ENCODE measurements around the gene PARP3. TPM values are rescaled to one million over a fixed set of nuclear protein-coding genes. Genes with fewer than 3 reads are reported as not detected.
"Not testable (repeated sequence)": the region's sequence is repeated elsewhere in the genome, so short reads cannot be mapped to it uniquely, and the experiment has no call there.

Gene PARP3
- total RNA-seq, 4 donors from 2014 or later, result 8.1 to 21.8 (median 14.0) TPM

DNA sequence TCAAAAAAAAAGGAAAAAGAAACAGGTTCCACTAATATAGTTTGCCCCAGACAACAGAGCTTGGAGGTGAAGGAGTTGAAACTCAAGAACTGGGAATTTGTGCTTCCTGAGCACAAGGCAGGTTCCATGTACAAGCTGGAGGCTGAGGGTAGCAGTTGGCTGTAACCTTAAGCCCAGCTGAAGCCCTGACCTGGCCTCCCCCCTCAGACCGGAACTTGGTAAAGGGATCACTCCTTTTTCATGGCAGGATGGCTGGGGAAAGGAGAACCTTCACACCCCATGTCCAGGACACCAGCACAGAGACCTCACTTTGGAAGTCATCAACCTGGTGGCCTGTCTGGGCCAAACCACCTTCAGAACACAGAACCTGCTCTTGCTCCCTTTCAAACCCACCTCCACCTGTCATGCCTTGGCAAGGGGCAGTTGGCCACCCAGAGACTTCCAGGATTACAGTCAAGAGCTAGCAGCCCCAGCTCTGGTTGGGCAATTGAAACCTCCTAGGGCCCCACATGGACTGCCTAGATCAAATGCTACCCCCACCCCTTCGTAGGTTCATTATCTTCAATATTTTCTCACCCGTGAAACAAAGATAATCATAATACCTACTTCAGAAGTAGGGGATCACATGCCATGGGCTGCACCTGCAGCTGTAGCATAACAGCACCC lies 50.0 kb downstream of the PARP3 start:
- H3K4me3 ChIP-seq, result no peak overlapping the region
- TF ChIP-seq POLR2A (IDR thresholded peaks at IDR 0.05) (no peak), EP300 (IDR thresholded peaks at IDR 0.05) (no peak), POLR2AphosphoS5 (IDR thresholded peaks at IDR 0.05) (no peak)
- TF ChIP-seq, protein P1, sequence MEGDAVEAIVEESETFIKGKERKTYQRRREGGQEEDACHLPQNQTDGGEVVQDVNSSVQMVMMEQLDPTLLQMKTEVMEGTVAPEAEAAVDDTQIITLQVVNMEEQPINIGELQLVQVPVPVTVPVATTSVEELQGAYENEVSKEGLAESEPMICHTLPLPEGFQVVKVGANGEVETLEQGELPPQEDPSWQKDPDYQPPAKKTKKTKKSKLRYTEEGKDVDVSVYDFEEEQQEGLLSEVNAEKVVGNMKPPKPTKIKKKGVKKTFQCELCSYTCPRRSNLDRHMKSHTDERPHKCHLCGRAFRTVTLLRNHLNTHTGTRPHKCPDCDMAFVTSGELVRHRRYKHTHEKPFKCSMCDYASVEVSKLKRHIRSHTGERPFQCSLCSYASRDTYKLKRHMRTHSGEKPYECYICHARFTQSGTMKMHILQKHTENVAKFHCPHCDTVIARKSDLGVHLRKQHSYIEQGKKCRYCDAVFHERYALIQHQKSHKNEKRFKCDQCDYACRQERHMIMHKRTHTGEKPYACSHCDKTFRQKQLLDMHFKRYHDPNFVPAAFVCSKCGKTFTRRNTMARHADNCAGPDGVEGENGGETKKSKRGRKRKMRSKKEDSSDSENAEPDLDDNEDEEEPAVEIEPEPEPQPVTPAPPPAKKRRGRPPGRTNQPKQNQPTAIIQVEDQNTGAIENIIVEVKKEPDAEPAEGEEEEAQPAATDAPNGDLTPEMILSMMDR (IDR thresholded peaks at IDR 0.05), result no peak
- H3K4me1 ChIP-seq, result peaks cover 28% of the 10 kb centered on the region
- H3K27me3 ChIP-seq, result no peaks in the 10 kb centered on the region
- H3K9me3 ChIP-seq, result no peaks in the 10 kb centered on the region
- H3K36me3 ChIP-seq, result peaks cover 38% of the 10 kb centered on the region
- 86% methylated on average over 3 of the region's 3 CpGs for WGBS
- DNase-seq (ENCODE audit: low spot score in 2 of 2), result no peak
- H3K27ac ChIP-seq, result no peak overlapping the region

DNA sequence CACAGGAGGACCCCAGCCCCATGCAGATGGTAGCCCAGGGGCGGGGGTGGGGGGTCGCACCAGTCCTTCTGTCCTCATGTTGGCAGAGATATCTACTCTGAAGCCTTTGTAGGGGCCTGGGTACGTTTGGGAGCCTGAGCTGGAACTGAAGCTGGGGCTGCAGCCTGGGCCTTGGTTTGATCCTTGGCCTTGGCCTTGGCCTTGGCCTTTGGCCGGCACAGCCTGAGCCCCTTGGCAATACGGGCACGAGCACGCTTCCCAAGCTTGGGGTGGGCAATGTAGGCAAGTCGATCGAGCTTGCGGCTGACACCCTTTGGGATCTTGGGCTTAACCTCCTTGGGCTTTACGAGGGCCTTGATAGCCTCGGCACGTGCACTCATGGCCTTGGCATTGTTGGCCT lies 51.5 kb downstream of the PARP3 start:
- not testable (repeated sequence) for H3K4me3 ChIP-seq; H3K27ac ChIP-seq; H3K9me3 ChIP-seq; DNase-seq (ENCODE audit: low spot score in 2 of 2); H3K27me3 ChIP-seq
- WGBS, result 83% methylated on average over 2 of the region's 13 CpGs
- Histone ChIP-seq H3K4me1 (peaks cover 28% of the 10 kb centered on the region), H3K36me3 (peaks cover 38% of the 10 kb centered on the region)

DNA sequence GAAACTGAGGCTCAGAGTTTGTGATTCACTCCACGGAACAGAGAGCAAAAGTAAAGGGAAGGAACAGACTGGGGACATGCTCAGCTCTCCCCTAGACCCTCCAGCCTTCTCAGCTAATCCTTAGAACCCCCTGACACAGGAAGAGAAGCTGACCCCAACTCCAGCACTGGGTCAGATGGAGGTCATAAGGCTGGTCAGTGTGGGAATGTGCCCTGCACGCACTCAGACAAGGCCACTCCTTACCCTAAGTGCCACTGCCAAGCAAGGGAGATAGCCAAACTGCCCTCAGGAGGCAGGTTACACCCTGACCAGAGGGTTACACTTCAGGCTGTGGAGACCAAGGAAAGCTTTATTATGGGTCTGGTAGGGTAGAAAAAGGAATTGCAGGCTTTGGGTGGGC lies 52.4 kb downstream of the PARP3 start:
- WGBS, result 100% methylated on average over 1 of the region's 2 CpGs
- TF ChIP-seq POLR2AphosphoS5 (IDR thresholded peaks at IDR 0.05), result no peak
- TF ChIP-seq, protein P1 (IDR thresholded peaks at IDR 0.05), result no peak
- no peak for TF ChIP-seq POLR2A (IDR thresholded peaks at IDR 0.05)
- no peak for TF ChIP-seq EP300 (IDR thresholded peaks at IDR 0.05)

DNA sequence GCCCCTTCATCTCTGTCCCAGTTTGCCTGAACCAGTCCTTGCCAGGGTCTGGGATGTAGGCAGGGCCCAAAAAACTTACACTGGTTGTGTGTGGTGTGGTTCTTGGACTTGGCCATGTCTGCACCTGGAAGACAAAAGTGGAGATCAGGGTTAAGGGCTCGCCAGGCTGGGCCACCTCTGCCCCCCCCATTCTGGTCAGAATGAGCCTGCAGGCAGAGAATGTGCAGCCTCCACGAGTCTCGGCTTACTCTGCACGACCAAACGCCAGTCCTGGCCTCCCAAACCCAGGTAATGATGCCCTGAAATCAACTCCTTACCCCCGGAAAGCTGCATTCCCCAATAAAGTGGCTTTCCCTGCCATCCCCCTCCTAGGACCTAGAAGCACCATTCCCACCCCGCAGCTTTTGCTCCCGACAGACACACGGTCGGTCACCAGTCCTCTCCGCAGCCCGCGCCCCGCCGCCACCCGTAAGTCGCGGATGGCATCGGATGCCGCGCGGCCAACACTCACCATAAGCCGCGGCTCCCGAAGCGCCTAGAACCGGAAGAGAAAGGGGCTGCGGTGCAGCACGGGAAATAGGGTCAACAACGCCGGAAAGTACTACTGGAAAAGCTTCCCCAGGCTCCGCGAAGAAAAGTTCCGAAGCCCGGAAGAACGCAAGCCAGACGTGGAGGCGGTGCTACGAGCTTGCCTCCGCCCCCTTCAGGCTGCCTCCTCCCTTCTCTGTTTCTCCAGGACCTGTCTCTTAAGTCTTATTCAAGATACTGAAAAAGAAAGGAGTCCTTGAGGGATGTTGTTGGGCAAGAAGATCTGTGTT lies 53.4 kb downstream of the PARP3 start, which contains the start of gene RPL29:
RPL29 (minus strand) TSS at position 550 of the 818 bp plus-strand sequence; CDS start at position 116, 434 bp downstream.
- peak within 1 kb of the TSS; percentile 92 for H3K4me3 ChIP-seq
- H3K27me3 ChIP-seq, result no peaks in the 10 kb centered on the region
- H3K9me3 ChIP-seq, result no peaks in the 10 kb centered on the region
- H3K27ac ChIP-seq, result peak within 1 kb of the TSS; percentile 88
- WGBS, result under 1% methylated on average over 37 of the region's 40 CpGs
- TF ChIP-seq POLR2A (IDR thresholded peaks at IDR 0.05) (peak; percentile 31 to 66), EP300 (IDR thresholded peaks at IDR 0.05) (no peak), POLR2AphosphoS5 (IDR thresholded peaks at IDR 0.05) (peak in 2 of 3 donors; percentile 84 to 95)
- TF ChIP-seq, protein P1 (IDR thresholded peaks at IDR 0.05), result peak in 1 of 2 donors; percentile 10
- peak; percentile 94 to 95 for DNase-seq (ENCODE audit: low spot score in 2 of 2)
- H3K36me3 ChIP-seq, result peaks cover 38% of the 10 kb centered on the region
- H3K4me1 ChIP-seq, result peaks cover 24% of the 10 kb centered on the region

More for the DNA sequence above, 52.4 kb downstream of the PARP3 start:
- no peak for DNase-seq (ENCODE audit: low spot score in 2 of 2)
- Histone ChIP-seq H3K9me3 (no peaks in the 10 kb centered on the region), H3K36me3 (peaks cover 38% of the 10 kb centered on the region), H3K27ac (peak overlapping the region; percentile 88), H3K27me3 (no peaks in the 10 kb centered on the region), H3K4me3 (peak overlapping the region; percentile 92), H3K4me1 (peaks cover 28% of the 10 kb centered on the region)

DNA sequence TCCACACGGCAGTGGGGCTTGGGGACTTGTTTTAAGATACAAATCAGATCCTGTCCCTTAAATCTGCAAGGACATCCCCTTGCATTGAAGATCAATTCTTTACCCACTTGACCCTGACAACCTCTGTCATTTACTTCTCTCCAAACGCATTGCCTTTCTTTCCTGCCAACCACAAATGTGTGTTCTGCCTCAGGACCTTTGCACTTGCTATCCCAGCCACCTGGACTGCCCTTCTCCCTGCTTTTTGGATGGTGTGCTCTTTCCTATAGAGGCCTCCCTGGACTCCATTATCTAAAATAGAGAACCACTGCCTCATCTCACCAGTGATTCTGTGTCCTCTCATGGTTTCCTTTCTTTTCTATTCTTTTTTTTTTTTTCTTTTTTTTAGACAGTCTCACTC lies 55.0 kb downstream of the PARP3 start:
- no peak overlapping the region for H3K27ac ChIP-seq
- no peaks in the 10 kb centered on the region for H3K27me3 ChIP-seq
- WGBS, result 72% methylated on average over 2 of the region's 2 CpGs
- H3K4me1 ChIP-seq, result peaks cover 30% of the 10 kb centered on the region
- H3K9me3 ChIP-seq, result no peaks in the 10 kb centered on the region
- no peak for DNase-seq (ENCODE audit: low spot score in 2 of 2)
- H3K4me3 ChIP-seq, result no peak overlapping the region
- TF ChIP-seq EP300 (IDR thresholded peaks at IDR 0.05), result no peak
- TF ChIP-seq POLR2AphosphoS5 (IDR thresholded peaks at IDR 0.05), result no peak
- TF ChIP-seq POLR2A (IDR thresholded peaks at IDR 0.05), result no peak
- TF ChIP-seq, protein P1 (IDR thresholded peaks at IDR 0.05), result no peak
- peaks cover 26% of the 10 kb centered on the region for H3K36me3 ChIP-seq

Data from suprapubic skin (tissue), 4 donors.